HG02884 (cell line): ENCODE data around the gene P2RY6.

Experiments
- ATAC-seq: cut with Tn5 transposase; IDR thresholded peaks from one replicate; pipeline ENCODE4 v1.9.1; 2021; ENCODE audit warnings: mild to moderate bottlenecking, moderate library complexity; ENCODE audit not compliant: unreplicated experiment

P2RY6 gene

DNA sequence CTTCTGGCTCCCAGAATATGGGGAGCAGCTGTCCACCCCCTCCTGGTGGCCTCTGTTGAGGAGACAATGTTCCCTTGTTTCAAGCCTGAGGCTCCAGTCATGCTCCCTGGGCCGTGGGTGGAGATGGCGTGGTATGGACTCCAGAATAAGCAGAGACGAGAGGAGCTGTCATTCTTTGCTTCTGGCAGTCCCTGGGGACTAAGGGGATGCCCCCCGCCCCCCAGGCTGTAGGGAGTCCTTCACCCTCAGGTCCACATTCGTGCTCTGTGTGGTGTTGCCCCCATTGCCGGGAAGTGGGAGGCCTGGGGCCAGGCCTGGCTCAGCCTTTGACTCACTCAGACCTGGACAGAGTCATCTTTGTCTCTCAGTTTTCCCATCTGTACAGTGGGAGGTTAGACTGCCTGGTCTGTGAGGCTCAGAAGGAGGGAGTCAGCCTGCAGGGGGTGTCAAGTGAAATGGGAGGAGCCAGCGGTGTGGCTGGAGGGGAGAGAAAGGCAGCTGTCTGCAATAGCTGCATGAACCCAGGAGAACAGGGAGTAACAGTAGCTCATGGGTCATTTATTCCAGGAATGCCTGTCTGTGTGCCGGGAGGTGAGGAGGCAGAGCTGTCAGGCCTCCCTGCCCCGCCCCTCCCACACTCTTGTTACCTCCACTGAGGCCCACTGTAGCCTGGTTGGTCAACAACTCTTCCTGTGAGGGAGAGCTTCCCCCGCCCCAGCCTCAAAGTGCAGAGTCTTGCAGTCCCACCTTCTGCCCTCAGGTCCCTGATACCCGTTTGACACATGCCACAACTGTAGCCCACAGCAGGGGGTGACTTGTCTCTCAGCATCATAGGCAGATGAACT is 42.2 kb downstream of the P2RY6 start:
- ATAC-seq: no peak

DNA sequence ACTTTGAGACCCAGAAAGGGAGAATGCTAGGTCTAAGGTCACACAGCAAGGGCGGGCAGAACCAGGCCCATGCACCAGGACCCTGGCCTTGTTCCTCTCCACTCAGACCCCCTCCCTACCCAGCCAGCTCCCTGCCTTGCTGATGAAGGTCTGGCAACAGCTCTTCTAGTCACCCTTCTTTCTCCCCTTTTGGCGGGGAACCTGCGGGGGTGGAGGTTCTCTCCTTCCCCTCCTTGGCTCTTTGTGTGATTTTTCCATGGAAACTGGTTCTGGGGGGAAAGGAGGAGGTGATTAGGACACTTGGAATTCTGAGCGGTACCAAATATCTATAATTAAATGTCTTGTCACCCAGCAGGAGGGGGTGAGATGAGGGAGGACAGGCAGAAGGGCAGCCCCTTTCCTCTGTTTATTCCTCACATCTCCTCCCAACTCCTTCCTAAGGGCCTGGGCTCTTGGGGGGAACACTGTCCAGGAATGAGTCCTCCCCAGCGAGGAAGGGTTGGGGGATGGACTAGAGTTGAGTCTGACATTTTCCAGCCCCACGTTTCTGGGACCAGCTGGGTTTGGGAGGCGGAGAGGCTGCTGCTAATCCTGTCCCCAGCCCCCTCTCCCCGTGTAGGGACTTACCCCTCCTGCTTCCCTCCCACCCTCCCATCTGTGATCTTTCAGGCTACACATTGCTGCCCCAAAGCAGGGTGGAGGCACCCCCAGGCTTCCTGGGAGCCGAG is 43.3 kb downstream of the P2RY6 start:
- ATAC-seq: no peak

DNA sequence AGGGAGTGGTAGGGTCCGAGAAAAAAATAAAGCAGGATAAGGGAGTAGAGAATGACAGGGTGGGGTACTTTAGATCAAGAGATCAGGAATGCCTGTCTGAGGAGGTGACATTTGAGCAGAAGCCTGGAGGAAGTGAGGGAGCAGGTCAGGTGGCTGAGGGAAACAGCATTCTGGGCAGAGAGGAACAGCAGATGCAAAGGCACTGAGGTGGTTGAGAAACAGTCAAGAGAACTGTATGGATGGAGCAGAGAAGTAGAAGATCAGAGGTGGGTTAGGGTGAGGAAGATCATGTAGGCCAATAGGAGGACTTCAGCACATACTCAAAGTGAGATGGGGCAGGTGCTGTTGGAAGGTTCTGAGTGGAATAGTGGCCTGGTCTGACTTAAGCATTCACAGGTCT is 44.3 kb downstream of the P2RY6 start:
- ATAC-seq: no peak

GRCh38 chr11:73317373-73317772 is 45.2 kb downstream of the P2RY6 start:
- no peak for ATAC-seq

- no peak for ATAC-seq
Observed at GRCh38 chr11:73317803-73318202, 45.7 kb downstream of the P2RY6 start.

- ATAC-seq: no peak
Observed at GRCh38 chr11:73318501-73319011, 46.4 kb downstream of the P2RY6 start.

DNA sequence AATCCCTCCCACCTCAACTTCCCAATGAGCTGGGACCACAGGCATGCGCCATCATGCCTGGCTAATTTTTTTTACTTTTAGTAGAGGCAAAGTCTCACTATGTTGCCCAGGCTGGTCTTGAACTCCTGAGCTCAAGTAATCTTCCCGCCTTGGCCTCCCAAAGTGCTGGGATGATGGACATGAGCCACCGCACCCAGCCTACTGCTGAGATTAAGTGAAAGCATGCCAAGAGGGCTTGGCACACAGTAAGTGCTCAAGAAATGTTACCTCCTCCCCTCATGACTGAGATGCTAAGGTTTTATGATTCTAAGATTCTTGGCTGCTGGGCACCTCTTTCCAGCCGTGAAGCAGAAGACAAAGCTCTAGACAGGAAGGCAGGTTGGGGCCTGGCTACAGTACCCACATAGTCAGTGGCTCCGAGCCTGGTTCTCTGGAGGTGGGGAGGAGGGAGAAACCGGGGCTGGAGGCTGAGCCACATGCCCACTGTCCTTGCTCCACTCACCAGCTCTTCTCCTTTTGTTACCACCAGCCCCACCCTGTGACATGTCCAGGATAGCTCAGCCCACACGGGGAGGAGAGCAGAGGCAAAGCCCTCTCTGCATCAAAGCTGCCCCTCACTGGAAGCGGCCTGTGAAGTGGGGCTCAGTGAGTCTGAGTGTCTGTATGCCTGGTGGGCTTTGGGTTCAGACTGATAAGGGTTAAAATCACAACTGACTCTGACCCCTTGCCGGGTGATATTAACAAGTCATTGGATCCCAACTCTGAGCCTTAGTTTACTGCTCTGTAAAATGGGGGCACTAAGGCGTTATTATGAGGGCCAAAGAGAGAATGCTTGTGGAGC is 48.8 kb downstream of the P2RY6 start:
- ATAC-seq: no peak

DNA sequence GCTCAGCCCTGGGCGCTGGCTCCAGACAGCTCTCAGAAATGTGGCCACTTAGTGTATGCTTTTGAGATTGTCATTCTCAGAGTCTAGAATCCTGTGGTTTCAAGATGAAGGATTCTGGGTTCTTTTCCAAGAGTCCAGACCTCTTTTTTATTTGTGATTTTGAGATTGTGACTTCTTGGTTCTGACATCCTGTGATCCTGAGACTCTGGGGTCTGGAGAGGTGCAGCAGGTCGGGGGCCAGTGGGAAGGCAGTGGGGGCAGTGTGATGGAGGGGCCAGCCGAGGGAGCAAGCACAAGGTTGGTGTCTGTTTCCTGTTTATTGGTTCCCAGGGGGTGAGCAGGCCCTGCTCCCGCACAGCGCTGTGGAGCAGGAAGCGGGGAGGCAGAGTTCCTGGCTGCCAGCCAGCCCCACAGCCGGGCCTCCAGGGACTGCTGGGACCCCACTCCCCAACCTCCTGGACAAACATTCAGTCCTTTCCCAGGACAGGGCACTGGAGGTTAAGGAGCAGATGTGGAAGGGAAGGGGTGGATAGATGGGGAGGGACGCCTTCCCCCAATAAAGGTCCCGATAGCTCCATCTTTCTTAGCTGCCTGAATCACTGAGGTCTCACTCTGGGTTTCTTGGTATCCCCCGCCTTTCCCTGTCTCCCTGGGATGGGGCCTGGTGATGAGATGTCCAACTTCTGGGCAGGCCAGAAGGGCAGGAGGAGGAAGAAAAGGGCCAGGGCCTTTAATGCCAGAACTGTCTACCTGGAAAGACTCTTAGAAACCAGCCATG is 49.7 kb downstream of the P2RY6 start:
- no peak for ATAC-seq

DNA sequence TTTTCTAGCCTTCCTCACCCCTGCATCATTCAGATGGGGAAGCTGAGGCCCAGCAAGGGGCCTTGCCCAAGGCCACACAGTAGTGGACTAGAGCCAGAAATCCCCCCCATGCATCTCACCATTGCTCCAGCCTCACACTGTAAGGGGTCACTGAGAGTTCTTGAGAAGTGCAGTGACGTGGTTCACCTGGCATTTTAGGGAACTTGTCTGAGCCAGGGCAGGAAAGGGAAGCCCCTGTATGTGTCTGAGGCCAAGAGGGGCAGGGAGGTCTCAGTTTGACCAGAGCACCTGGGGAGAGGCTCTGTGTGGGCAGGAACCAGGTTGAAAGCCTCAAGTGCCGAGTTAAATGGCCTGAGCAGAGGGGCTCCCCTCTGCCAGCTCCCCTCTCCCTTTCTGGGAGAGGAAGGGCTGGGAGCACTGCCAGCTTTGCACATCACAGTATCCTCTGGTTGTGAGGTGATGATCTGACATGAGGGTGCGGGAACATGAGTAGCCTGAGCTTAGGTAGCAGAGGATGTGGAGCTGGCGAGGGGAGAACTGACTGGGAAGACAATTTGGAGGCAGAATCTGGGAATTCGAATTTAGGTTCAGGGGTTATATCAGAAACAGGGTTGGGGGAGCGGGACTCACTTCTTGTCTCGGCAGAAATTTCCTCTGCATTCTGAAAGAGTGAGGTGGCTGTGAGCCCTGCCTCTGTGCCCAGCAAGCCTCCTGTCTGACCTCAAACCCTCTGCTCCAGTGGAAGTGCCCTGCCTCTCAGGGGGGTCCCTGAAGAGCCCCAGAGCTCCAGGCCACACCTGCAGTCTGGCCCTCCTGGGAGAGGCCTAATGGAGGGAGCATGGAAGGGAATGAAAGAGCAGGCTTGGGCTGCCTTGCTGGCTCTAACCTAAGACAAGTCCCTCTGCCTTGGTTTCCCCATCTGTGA is 50.5 kb downstream of the P2RY6 start:
- ATAC-seq: no peak

DNA sequence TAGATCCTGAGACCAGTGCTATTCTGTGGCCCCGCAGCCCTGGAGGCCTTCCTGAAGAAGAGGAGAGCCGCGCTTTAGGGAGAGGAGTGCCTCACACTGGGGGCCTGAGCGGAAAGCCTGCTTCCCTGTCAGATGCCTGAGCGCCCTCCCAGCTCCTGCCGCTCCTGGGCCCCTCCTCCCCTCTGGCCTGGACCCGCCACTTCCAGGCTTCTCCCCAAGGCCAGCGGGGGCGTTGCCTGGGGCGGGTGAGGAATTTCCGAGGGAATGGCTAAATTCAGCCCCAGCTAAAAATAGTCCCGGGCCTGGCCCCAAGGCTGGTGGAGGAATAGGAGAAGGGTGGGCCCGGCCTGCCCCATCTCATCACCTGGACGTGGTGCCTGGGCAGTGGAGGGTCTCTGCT is 51.3 kb downstream of the P2RY6 start:
- ATAC-seq: no peak

DNA sequence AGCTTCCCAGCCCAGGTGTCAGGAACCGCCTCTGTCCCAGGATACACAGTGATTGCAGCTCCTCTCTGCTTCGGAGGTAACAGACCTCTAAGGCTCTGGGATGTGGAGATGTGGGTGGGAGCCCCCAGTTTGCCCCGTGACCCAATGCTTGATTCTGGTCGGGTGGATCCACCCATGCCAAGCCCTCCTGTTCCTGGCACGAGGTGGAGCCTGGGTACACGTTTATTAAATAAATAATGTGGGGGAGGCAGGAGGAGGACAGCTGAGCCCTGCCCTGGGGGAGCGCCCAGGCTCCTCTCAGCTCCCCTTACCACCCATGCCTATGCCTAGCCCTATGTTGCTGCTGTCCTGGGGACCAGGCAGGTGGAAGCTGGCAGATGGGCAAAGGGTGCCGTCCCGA is 52.0 kb downstream of the P2RY6 start:
- ATAC-seq: no peak

GRCh38 chr11:73324665-73325035 is 52.5 kb downstream of the P2RY6 start:
- no peak for ATAC-seq

DNA sequence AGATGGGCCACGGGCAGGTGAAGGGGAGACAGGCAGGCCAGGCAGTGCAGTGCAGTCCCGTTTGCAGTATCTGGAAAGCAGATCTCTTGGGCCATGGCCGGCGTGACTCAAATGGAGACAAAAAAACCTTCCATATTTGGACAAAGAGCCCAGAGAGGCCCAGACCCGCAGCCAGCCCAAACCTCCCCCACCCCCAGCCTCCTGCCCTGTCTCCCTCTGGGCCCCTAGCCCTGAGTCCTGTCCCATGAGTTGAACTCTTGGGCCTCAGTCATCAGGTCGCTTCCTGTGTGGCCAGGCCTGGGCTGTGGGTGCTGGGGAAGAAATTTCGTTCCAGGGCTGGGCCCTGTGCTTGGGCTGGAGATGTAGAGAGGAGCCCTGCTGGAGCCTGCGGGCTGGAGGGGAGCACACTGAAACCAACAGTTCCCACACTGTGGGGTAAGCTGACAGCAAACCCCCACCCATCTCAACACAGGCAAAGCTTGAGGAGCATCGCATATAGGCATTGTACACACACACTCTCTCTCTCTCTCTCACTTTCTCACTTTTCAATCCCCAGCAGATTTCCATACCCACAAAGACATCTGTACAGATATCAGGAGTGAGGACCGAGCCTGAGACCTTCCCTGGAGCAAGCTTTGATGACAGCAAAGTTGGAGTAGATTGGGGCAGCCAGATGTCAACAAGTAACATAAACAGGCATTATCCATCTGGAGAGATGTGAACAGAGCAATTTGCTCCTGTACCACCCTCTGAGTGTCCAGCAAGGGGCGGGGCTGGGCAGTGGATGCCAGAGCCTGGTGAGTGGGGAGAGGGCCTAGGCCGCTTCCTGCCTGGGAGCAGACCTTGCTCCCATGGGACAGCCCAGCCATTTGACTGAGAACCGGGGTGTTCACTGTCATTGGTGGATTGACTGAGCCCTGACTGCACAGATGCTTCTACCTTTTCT is 53.2 kb downstream of the P2RY6 start:
- peak; percentile 70 for ATAC-seq

DNA sequence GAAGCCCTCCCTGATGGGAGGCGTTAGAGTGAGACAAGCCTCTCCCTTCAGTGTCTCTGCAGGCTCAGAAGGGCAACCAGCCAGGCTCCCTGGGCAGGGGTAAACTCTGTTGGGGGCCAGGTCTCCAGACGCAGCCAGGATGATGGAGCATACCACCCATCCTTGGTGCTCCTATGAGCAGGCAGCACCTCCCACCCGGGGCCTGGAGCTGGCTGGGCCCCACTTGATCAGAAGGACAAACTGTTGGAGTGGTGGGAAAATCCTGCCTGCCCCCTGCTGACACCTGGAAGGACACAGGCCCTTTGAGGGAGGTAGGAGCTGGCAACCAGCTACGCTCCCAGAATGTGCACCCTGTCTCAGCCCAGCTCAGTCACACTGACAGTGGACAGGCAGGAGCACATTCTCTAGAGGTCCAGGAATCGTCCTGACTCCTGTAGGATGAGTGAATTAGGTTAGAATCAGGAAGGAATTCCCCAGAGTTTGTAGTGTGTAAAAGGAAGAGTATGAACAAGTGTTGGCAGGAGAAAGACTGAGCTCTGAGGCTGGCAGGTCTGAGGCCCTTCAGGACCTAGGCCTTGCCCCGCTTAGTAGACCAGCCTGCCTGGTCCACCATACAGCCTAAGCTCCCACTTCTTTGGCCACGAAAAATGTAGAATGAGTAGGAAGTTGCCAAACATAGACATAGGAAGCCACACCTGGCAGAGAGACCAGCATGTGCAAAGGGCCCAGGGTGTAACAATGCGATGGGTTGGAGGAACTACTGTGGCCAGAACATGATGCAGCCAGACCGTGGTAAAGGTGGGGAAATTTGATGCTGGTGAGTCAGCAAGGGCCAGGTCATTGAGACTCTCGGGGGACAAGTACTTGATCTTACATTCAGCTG is 55.0 kb downstream of the P2RY6 start:
- ATAC-seq: no peak

- ATAC-seq: no peak
Observed at GRCh38 chr11:73327812-73328364, 55.8 kb downstream of the P2RY6 start.

DNA sequence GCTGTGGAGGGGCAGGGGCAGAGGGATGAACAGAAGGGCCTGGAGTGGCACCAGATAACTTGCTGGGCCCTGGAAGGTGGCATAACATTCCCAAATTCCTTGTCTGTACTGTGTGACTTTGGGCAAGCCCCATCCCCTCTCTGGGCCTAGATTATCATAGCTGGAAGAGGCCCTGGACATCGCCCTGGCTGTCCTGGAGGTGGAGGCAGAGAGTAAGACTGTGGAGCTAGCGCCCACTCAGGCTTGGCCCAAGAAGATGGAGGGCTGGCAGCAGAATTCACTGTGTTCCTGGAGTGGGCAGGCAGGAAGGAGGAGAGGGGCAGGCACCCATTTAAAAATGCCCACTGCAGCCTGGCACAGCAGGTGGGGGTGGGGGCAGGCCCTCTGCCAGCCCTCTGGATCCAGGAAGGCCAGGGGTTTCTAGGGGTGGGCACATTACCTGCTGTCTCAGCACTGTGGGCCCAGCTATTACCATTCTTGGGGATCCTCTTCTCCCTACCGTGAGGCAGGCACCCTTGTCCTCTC is 58.5 kb downstream of the P2RY6 start:
- ATAC-seq: no peak
